Measurements from ENCODE around the gene HDAC9.

GRCh38 chr7:18895456-18895855 is 399.9 kb downstream of the HDAC9 start:
- TF ChIP-seq POLR2A (IDR thresholded peaks at IDR 0.05; ENCODE audit: low read depth), result no peak
- TF ChIP-seq CTCF (IDR thresholded peaks at IDR 0.05), result no peak
- TF ChIP-seq EP300 (IDR thresholded peaks at IDR 0.05), result no peak
